Kidney (tissue), 14 donors: ENCODE measurements around the gene NAP1L4. TPM values are rescaled to one million over a fixed set of nuclear protein-coding genes. Genes with fewer than 3 reads are reported as not detected.
A peak's percentile ranks its signal among the peaks of the same experiment; 100 is the strongest.

Experiments used
- DNase-seq, 5 donors: peaks; one replicate each; pipeline ENCODE4 v3.0.0-alpha.2; 2013 to 2020
- FAIRE-seq: peaks from 2 replicates; lab custom pipeline; 2012; peaks lifted over from hg19 to GRCh38; lab: Jason Lieb, UNC
- H3K27ac ChIP-seq, 2 donors: one replicate each; pipeline ENCODE4 v1.7.0; 2013; ENCODE audit warnings: low read depth in 2 of 2, low read length in 2 of 2, inconsistent platforms in 1 of 2
- H3K27me3 ChIP-seq: one replicate; pipeline ENCODE4 v1.7.1; 2013; ENCODE audit warnings: low read length, inconsistent platforms; ENCODE audit not compliant: control insufficient read depth, insufficient read depth
- H3K36me3 ChIP-seq, 3 donors: one replicate each; pipeline versions ENCODE4 v1.7.0 to v1.7.1; 2013; ENCODE audit warnings: low read length in 3 of 3, control low read depth in 1 of 3, inconsistent platforms in 1 of 3; ENCODE audit not compliant: insufficient read depth in 3 of 3, control insufficient read depth in 2 of 3
- H3K4me1 ChIP-seq, 3 donors: one replicate each; pipeline versions ENCODE4 v1.7.0 to v1.7.1; 2013; ENCODE audit warnings: low read length in 3 of 3, inconsistent platforms in 1 of 3, low read depth in 1 of 3; ENCODE audit not compliant: control insufficient read depth in 2 of 3, insufficient read depth in 2 of 3
- H3K4me3 ChIP-seq, 3 donors: one replicate each; pipeline versions ENCODE4 v1.7.0 to v1.8.1; 2013; ENCODE audit warnings: low read length in 3 of 3, control low read depth in 1 of 3, inconsistent platforms in 1 of 3
- H3K9ac ChIP-seq, 3 donors: one replicate each; pipeline versions ENCODE4 v1.7.0 to v1.7.1; 2013; ENCODE audit warnings: low read length in 3 of 3, control low read depth in 1 of 3, inconsistent platforms in 1 of 3
- H3K9me3 ChIP-seq, 3 donors: one replicate each; pipeline versions ENCODE4 v1.7.0 to v1.7.1; 2013; ENCODE audit warnings: low read length in 3 of 3, control low read depth in 1 of 3, inconsistent platforms in 1 of 3; ENCODE audit not compliant: control insufficient read depth in 2 of 3, insufficient read depth in 1 of 3
- CTCF ChIP-seq: IDR thresholded peaks from 3 replicates; pipeline ENCODE4 v1.5.1; 2012; ENCODE audit warnings: mild to moderate bottlenecking, moderate library complexity, borderline replicate concordance; ENCODE audit not compliant: insufficient read depth; ENCODE audit errors: extremely low read depth
- intact Hi-C: fragments of 100-400 bp; cut with DNase I; formaldehyde crosslinking; loops from one replicate; pipeline ENCODE4 v1.11.1; 2022
- polyA plus RNA-seq: library from polyadenylated mRNA; stranded (reverse); fragments of 350-450 nt; fragmentation: Illumina TruSeq; extraction: RNeasy Lipid Tissue Mini Kit (QIAGEN cat#74804); gene quantifications from one replicate; pipeline ENCODE4 v1.2.3, GENCODE V29; 2014; ENCODE audit warnings: low read depth, low replicate concordance; ENCODE audit not compliant: insufficient read depth
- total RNA-seq: library from RNA; stranded (reverse); fragmentation: NEBNext Ultra II Directional; extraction: Animal tissue kit (Norgen Biotek cat#: 25700); gene quantifications from one replicate; pipeline ENCODE4 v1.2.1, GENCODE V29; 2021
- donor health status: control.
- donor health status: control.
- donor health status: control.
- donor health status: control.
- donor health status: control.
- donor health status: DM: yes; HTN: yes; CAD: no.
- donor health status: Normal renal cell carcinoma (clear cell type).

NAP1L4 gene
- total and polyA plus RNA-seq, 2 donors from 2014 or later = 120 to 133 TPM

- DNase-seq = peak in 2 of 5 donors; percentile 47 to 52
- H3K27me3 ChIP-seq = no peaks in the 10 kb centered on the region
- no peak for TF ChIP-seq CTCF
- no peaks in the 10 kb centered on the region for H3K36me3 ChIP-seq
- no peak for FAIRE-seq
- no peaks in the 10 kb centered on the region for H3K9me3 ChIP-seq
- peaks cover 0 to 17% (median 11%) of the 10 kb centered on the region in 3 donors for H3K4me1 ChIP-seq
- peak overlapping the region; percentile 78 to 89 (median 87) for H3K4me3 ChIP-seq
- intact Hi-C loops = no loop called here
- peak overlapping the region; percentile 60 to 94 (median 86) for H3K9ac ChIP-seq
- H3K27ac ChIP-seq = peak overlapping the region; percentile 89 to 94
Measured at GRCh38 chr11:2990617-2991451, 1.3 kb downstream of the NAP1L4 start.

- Histone ChIP-seq H3K36me3 (no peaks in the 10 kb centered on the region), H3K4me3 (peak overlapping the region in 2 of 3 donors; percentile 87 to 89), H3K4me1 (peaks cover 0 to 17% (median 11%) of the 10 kb centered on the region in 3 donors), H3K9me3 (no peaks in the 10 kb centered on the region), H3K27me3 (no peaks in the 10 kb centered on the region), H3K9ac (peak overlapping the region in 2 of 3 donors; percentile 46 to 94), H3K27ac (peak overlapping the region in 1 of 2 donors; percentile 8)
- intact Hi-C loops = no loop called here
- TF ChIP-seq CTCF = no peak
- DNase-seq (no peak), FAIRE-seq (no peak)
Measured at GRCh38 chr11:2989551-2989950, 2.6 kb downstream of the NAP1L4 start.

- H3K36me3 ChIP-seq = no peaks in the 10 kb centered on the region
- H3K27ac ChIP-seq = peak overlapping the region; percentile 8 to 48
- peak overlapping the region in 2 of 3 donors; percentile 46 to 94 for H3K9ac ChIP-seq
- FAIRE-seq (no peak), DNase-seq (no peak)
- H3K4me1 ChIP-seq = peaks cover 0 to 17% (median 11%) of the 10 kb centered on the region in 3 donors
- intact Hi-C loops = no loop called here
- H3K27me3 ChIP-seq = no peaks in the 10 kb centered on the region
- H3K9me3 ChIP-seq = no peaks in the 10 kb centered on the region
- H3K4me3 ChIP-seq = peak overlapping the region in 2 of 3 donors; percentile 87 to 89
- no peak for TF ChIP-seq CTCF
Measured at GRCh38 chr11:2989006-2989405, 3.1 kb downstream of the NAP1L4 start.
